Kidney (tissue), 14 donors: ENCODE measurements around the gene PKLR. TPM values are rescaled to one million over a fixed set of nuclear protein-coding genes. Genes with fewer than 3 reads are reported as not detected.

ENCODE experiments used
- DNase-seq, 5 donors: peaks; one replicate each; pipeline ENCODE4 v3.0.0-alpha.2; 2013 to 2020
- FAIRE-seq: peaks from 2 replicates; lab custom pipeline; 2012; peaks lifted over from hg19 to GRCh38; lab: Jason Lieb, UNC
- H3K27ac ChIP-seq, 2 donors: one replicate each; pipeline ENCODE4 v1.7.0; 2013; ENCODE audit warnings: low read depth in 2 of 2, low read length in 2 of 2, inconsistent platforms in 1 of 2
- H3K27me3 ChIP-seq: one replicate; pipeline ENCODE4 v1.7.1; 2013; ENCODE audit warnings: low read length, inconsistent platforms; ENCODE audit not compliant: control insufficient read depth, insufficient read depth
- H3K36me3 ChIP-seq, 3 donors: one replicate each; pipeline versions ENCODE4 v1.7.0 to v1.7.1; 2013; ENCODE audit warnings: low read length in 3 of 3, control low read depth in 1 of 3, inconsistent platforms in 1 of 3; ENCODE audit not compliant: insufficient read depth in 3 of 3, control insufficient read depth in 2 of 3
- H3K4me1 ChIP-seq, 3 donors: one replicate each; pipeline versions ENCODE4 v1.7.0 to v1.7.1; 2013; ENCODE audit warnings: low read length in 3 of 3, inconsistent platforms in 1 of 3, low read depth in 1 of 3; ENCODE audit not compliant: control insufficient read depth in 2 of 3, insufficient read depth in 2 of 3
- H3K4me3 ChIP-seq, 3 donors: one replicate each; pipeline versions ENCODE4 v1.7.0 to v1.8.1; 2013; ENCODE audit warnings: low read length in 3 of 3, control low read depth in 1 of 3, inconsistent platforms in 1 of 3
- H3K9ac ChIP-seq, 3 donors: one replicate each; pipeline versions ENCODE4 v1.7.0 to v1.7.1; 2013; ENCODE audit warnings: low read length in 3 of 3, control low read depth in 1 of 3, inconsistent platforms in 1 of 3
- H3K9me3 ChIP-seq, 3 donors: one replicate each; pipeline versions ENCODE4 v1.7.0 to v1.7.1; 2013; ENCODE audit warnings: low read length in 3 of 3, control low read depth in 1 of 3, inconsistent platforms in 1 of 3; ENCODE audit not compliant: control insufficient read depth in 2 of 3, insufficient read depth in 1 of 3
- intact Hi-C: fragments of 100-400 bp; cut with DNase I; formaldehyde crosslinking; loops from one replicate; pipeline ENCODE4 v1.11.1; 2022
- polyA plus RNA-seq: library from polyadenylated mRNA; stranded (reverse); fragments of 350-450 nt; fragmentation: Illumina TruSeq; extraction: RNeasy Lipid Tissue Mini Kit (QIAGEN cat#74804); gene quantifications from one replicate; pipeline ENCODE4 v1.2.3, GENCODE V29; 2014; ENCODE audit warnings: low read depth, low replicate concordance; ENCODE audit not compliant: insufficient read depth
- total RNA-seq: library from RNA; stranded (reverse); fragmentation: NEBNext Ultra II Directional; extraction: Animal tissue kit (Norgen Biotek cat#: 25700); gene quantifications from one replicate; pipeline ENCODE4 v1.2.1, GENCODE V29; 2021
- TF ChIP-seq, protein P1 (sequence below): IDR thresholded peaks from 3 replicates; pipeline ENCODE4 v1.5.1; 2012; ENCODE audit warnings: mild to moderate bottlenecking, moderate library complexity, borderline replicate concordance; ENCODE audit not compliant: insufficient read depth; ENCODE audit errors: extremely low read depth
- donor health status: control.
- donor health status: control.
- donor health status: control.
- donor health status: control.
- donor health status: control.
- donor health status: DM: yes; HTN: yes; CAD: no.
- donor health status: Normal renal cell carcinoma (clear cell type).

The PKLR gene
- total and polyA plus RNA-seq, 2 donors from 2014 or later, result 0.82 to 19.9 TPM

DNA sequence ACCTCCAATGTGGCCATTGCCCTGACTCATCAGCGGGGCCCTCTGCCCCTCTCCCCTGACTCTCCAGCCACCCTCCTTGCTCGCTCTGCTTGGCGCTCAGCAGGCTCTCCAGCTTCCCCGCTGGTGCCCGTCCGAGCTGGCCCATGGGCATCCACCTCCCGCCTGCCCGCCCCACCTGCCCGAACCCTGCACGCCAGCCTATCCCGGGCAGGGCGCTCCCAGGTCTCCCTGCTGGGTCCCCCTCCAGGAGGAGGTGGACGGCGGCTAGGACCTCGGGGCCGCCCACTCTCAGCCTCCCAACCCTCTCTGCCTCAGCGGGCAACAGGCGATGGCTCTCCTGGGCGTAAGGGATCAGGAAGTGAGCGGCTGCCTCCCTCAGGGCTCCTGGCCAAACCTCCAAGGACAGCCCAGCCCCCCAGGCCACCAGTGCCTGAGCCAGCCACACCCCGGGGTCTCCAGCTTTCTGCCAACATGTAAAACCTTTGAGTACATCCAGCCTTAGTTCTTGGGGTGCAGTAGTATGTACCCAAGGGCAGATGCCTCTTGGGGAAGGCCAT is 13.2 kb downstream of the PKLR start:
- DNase-seq (no peak), FAIRE-seq (no peak)
- H3K4me3 ChIP-seq, result no peak overlapping the region
- H3K4me1 ChIP-seq, result no peaks in the 10 kb centered on the region
- TF ChIP-seq, protein P1, sequence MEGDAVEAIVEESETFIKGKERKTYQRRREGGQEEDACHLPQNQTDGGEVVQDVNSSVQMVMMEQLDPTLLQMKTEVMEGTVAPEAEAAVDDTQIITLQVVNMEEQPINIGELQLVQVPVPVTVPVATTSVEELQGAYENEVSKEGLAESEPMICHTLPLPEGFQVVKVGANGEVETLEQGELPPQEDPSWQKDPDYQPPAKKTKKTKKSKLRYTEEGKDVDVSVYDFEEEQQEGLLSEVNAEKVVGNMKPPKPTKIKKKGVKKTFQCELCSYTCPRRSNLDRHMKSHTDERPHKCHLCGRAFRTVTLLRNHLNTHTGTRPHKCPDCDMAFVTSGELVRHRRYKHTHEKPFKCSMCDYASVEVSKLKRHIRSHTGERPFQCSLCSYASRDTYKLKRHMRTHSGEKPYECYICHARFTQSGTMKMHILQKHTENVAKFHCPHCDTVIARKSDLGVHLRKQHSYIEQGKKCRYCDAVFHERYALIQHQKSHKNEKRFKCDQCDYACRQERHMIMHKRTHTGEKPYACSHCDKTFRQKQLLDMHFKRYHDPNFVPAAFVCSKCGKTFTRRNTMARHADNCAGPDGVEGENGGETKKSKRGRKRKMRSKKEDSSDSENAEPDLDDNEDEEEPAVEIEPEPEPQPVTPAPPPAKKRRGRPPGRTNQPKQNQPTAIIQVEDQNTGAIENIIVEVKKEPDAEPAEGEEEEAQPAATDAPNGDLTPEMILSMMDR, result no peak
- no peaks in the 10 kb centered on the region for H3K36me3 ChIP-seq
- H3K9ac ChIP-seq, result no peak overlapping the region
- intact Hi-C loops, result no loop called here
- H3K27ac ChIP-seq, result no peak overlapping the region
- H3K9me3 ChIP-seq, result no peaks in the 10 kb centered on the region
- no peaks in the 10 kb centered on the region for H3K27me3 ChIP-seq

DNA sequence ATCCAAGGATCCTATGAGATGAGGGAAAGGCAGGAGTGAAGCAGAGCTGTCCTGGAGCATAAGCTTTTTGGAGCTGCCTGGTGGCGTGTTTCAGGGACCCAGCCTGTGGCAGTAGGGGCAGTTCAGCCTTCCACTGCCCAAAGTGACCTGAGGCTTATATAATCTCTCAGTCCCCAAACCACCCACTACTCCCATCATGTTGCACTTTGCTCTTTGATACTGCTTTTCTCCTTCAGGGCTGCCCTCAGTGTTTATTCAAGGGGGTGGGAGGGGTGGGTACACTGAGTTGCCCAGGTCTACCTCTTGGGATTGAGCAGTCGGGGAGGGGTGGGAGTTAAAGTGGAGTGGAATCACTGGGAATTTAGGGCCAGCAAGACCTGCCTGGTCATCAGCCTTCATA is 14.7 kb downstream of the PKLR start:
- H3K36me3 ChIP-seq, result no peaks in the 10 kb centered on the region
- no peak overlapping the region for H3K9ac ChIP-seq
- H3K27me3 ChIP-seq, result no peaks in the 10 kb centered on the region
- no peak for FAIRE-seq
- H3K9me3 ChIP-seq, result no peaks in the 10 kb centered on the region
- intact Hi-C loops, result no loop called here
- no peak overlapping the region for H3K4me3 ChIP-seq
- DNase-seq, result no peak
- TF ChIP-seq, protein P1, result no peak
- no peak overlapping the region for H3K27ac ChIP-seq
- no peaks in the 10 kb centered on the region for H3K4me1 ChIP-seq

DNA sequence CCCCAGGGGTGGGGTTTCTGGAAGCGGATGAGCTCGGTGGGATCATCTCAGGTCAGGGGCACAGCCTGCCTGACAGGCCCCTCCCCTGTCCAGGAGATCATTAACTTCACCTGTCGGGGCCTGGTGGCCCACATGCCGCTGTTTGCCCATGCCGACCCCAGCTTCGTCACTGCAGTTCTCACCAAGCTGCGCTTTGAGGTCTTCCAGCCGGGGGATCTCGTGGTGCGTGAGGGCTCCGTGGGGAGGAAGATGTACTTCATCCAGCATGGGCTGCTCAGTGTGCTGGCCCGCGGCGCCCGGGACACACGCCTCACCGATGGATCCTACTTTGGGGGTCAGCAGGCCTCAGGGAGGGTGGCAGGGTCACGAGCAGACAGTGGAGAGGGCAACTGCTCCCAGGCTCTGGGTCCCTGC is 15.6 kb downstream of the PKLR start:
- Histone ChIP-seq H3K4me1 (no peaks in the 10 kb centered on the region), H3K9ac (no peak overlapping the region), H3K36me3 (no peaks in the 10 kb centered on the region), H3K9me3 (no peaks in the 10 kb centered on the region), H3K27me3 (no peaks in the 10 kb centered on the region), H3K4me3 (no peak overlapping the region), H3K27ac (no peak overlapping the region)
- FAIRE-seq (no peak), DNase-seq (no peak)
- TF ChIP-seq, protein P1, result no peak
- intact Hi-C loops, result no loop called here

DNA sequence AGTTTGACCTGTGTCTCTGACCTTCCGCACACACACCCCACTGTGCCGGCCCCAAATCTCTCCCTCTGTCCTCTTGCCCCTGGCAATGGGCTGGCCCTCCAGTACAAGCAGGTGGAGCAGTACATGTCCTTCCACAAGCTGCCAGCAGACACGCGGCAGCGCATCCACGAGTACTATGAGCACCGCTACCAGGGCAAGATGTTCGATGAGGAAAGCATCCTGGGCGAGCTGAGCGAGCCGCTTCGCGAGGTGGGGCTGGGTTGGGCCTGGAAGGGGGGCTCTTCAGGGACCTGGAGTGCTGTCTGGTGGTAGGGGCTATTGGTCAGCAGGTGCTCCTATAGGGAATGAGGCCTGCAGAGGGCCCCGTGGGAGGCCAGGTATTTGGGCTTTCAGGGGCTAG is 16.2 kb downstream of the PKLR start:
- no peak overlapping the region for H3K9ac ChIP-seq
- no peaks in the 10 kb centered on the region for H3K4me1 ChIP-seq
- FAIRE-seq (no peak), DNase-seq (no peak)
- intact Hi-C loops, result no loop called here
- H3K27me3 ChIP-seq, result no peaks in the 10 kb centered on the region
- no peaks in the 10 kb centered on the region for H3K36me3 ChIP-seq
- no peaks in the 10 kb centered on the region for H3K9me3 ChIP-seq
- TF ChIP-seq, protein P1, result no peak
- no peak overlapping the region for H3K4me3 ChIP-seq
- H3K27ac ChIP-seq, result no peak overlapping the region
